Measurements from ENCODE around the gene ENDOD1. TPM values are rescaled to one million over a fixed set of nuclear protein-coding genes. Genes with fewer than 3 reads are reported as not detected.
A peak's percentile ranks its signal among the peaks of the same experiment; 100 is the strongest.

The ENDOD1 gene
- total RNA-seq, 1 experiment from 2014 or later, result 3.3 TPM

DNA sequence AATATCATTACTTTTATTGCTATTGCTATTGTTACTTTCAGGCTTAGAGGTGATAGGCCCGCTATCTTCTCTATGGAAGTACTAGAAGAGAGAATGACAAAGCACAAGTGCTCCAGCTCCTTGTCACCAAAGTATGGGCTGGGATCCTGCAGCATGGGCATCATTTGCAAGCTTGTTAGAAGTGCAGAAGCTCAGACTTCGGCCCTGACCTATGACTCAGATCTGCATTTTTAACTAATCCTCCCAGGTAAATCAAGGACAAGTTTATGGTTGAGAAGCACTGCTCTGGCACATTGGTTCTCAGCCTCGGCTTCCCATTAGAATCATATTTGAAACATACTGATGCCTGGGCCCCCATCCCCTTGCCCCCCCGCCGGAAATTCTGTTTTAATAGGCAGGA lies 8.6 kb upstream of the ENDOD1 start (continued):
- TF ChIP-seq, protein P1, sequence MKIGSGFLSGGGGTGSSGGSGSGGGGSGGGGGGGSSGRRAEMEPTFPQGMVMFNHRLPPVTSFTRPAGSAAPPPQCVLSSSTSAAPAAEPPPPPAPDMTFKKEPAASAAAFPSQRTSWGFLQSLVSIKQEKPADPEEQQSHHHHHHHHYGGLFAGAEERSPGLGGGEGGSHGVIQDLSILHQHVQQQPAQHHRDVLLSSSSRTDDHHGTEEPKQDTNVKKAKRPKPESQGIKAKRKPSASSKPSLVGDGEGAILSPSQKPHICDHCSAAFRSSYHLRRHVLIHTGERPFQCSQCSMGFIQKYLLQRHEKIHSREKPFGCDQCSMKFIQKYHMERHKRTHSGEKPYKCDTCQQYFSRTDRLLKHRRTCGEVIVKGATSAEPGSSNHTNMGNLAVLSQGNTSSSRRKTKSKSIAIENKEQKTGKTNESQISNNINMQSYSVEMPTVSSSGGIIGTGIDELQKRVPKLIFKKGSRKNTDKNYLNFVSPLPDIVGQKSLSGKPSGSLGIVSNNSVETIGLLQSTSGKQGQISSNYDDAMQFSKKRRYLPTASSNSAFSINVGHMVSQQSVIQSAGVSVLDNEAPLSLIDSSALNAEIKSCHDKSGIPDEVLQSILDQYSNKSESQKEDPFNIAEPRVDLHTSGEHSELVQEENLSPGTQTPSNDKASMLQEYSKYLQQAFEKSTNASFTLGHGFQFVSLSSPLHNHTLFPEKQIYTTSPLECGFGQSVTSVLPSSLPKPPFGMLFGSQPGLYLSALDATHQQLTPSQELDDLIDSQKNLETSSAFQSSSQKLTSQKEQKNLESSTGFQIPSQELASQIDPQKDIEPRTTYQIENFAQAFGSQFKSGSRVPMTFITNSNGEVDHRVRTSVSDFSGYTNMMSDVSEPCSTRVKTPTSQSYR (CRISPR knock-in tag; IDR thresholded peaks at IDR 0.05), result no peak
- TF ChIP-seq, protein P2, sequence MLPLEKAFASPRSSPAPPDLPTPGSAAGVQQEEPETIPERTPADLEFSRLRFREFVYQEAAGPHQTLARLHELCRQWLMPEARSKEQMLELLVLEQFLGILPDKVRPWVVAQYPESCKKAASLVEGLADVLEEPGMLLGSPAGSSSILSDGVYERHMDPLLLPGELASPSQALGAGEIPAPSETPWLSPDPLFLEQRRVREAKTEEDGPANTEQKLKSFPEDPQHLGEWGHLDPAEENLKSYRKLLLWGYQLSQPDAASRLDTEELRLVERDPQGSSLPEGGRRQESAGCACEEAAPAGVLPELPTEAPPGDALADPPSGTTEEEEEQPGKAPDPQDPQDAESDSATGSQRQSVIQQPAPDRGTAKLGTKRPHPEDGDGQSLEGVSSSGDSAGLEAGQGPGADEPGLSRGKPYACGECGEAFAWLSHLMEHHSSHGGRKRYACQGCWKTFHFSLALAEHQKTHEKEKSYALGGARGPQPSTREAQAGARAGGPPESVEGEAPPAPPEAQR (CRISPR knock-in tag; IDR thresholded peaks at IDR 0.05), result no peak
- TF ChIP-seq JUN (CRISPR knock-in tag; IDR thresholded peaks at IDR 0.05), result no peak
- TF ChIP-seq, protein P3, sequence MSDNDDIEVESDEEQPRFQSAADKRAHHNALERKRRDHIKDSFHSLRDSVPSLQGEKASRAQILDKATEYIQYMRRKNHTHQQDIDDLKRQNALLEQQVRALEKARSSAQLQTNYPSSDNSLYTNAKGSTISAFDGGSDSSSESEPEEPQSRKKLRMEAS (CRISPR knock-in tag; IDR thresholded peaks at IDR 0.05), result no peak
- no peak for TF ChIP-seq FOXJ3 (CRISPR knock-in tag; IDR thresholded peaks at IDR 0.05; ENCODE audit: borderline replicate concordance)

DNA sequence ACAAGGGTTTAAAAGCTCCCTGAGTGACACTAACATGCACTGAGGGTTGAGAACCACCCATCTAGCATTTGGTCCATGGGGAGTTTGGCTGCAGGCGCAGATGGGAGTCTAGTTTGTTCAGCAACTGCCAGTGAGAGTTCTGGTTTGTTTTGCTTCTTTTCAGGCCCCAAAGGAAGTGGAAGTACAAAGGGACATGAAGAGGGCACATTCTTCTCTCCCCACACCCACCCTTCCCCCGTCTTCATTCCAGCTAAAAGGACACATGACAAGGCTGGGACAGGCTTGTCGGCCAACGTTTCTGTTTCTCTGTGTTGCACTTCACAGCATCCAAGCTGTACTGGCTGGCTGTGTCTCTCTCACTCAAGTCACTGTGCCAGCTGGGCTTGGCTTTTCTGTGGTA lies 8.2 kb upstream of the ENDOD1 start:
- H3K9me3 Mint-ChIP-seq, result no peaks in the 10 kb centered on the region
- no peak overlapping the region for H3K27ac Mint-ChIP-seq
- DNase-seq (ENCODE audit: low spot score) (no peak), ATAC-seq (peak; percentile 55)
- peaks cover 7% of the 10 kb centered on the region for H3K4me1 Mint-ChIP-seq
- ChIA-PET POLR2A (interaction anchor here (0.9 kb wide), 1 partner anchor 14 kb away, joined by 4 read pairs; no protein-coding TSS in a partner anchor), CTCF (interaction anchor here (0.9 to 2.9 kb wide), 4 partner anchors 9 to 341 kb away, joined by 3 to 11 read pairs (median 6); partner anchors contain the start of gene ENDOD1)
- no peak overlapping the region for H3K4me3 Mint-ChIP-seq
- no peak for TF ChIP-seq TCF7 (CRISPR knock-in tag; IDR thresholded peaks at IDR 0.05; ENCODE audit: low read depth)
- TF ChIP-seq ZNF317 (CRISPR knock-in tag; IDR thresholded peaks at IDR 0.05; ENCODE audit: borderline replicate concordance, low read depth), result no peak
- no peak for TF ChIP-seq HMGA2 (CRISPR knock-in tag; IDR thresholded peaks at IDR 0.05)
- TF ChIP-seq, protein P4, sequence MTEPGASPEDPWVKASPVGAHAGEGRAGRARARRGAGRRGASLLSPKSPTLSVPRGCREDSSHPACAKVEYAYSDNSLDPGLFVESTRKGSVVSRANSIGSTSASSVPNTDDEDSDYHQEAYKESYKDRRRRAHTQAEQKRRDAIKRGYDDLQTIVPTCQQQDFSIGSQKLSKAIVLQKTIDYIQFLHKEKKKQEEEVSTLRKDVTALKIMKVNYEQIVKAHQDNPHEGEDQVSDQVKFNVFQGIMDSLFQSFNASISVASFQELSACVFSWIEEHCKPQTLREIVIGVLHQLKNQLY (CRISPR knock-in tag; IDR thresholded peaks at IDR 0.05), result no peak
- no peak for TF ChIP-seq CREM (CRISPR knock-in tag; IDR thresholded peaks at IDR 0.05)
- TF ChIP-seq, protein P5, sequence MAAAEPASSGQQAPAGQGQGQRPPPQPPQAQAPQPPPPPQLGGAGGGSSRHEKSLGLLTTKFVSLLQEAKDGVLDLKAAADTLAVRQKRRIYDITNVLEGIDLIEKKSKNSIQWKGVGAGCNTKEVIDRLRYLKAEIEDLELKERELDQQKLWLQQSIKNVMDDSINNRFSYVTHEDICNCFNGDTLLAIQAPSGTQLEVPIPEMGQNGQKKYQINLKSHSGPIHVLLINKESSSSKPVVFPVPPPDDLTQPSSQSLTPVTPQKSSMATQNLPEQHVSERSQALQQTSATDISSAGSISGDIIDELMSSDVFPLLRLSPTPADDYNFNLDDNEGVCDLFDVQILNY (CRISPR knock-in tag; IDR thresholded peaks at IDR 0.05), result no peak
- TF ChIP-seq, protein P6, sequence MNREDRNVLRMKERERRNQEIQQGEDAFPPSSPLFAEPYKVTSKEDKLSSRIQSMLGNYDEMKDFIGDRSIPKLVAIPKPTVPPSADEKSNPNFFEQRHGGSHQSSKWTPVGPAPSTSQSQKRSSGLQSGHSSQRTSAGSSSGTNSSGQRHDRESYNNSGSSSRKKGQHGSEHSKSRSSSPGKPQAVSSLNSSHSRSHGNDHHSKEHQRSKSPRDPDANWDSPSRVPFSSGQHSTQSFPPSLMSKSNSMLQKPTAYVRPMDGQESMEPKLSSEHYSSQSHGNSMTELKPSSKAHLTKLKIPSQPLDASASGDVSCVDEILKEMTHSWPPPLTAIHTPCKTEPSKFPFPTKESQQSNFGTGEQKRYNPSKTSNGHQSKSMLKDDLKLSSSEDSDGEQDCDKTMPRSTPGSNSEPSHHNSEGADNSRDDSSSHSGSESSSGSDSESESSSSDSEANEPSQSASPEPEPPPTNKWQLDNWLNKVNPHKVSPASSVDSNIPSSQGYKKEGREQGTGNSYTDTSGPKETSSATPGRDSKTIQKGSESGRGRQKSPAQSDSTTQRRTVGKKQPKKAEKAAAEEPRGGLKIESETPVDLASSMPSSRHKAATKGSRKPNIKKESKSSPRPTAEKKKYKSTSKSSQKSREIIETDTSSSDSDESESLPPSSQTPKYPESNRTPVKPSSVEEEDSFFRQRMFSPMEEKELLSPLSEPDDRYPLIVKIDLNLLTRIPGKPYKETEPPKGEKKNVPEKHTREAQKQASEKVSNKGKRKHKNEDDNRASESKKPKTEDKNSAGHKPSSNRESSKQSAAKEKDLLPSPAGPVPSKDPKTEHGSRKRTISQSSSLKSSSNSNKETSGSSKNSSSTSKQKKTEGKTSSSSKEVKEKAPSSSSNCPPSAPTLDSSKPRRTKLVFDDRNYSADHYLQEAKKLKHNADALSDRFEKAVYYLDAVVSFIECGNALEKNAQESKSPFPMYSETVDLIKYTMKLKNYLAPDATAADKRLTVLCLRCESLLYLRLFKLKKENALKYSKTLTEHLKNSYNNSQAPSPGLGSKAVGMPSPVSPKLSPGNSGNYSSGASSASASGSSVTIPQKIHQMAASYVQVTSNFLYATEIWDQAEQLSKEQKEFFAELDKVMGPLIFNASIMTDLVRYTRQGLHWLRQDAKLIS (CRISPR knock-in tag; IDR thresholded peaks at IDR 0.05; ENCODE audit: borderline replicate concordance), result no peak
- TF ChIP-seq, protein P7, sequence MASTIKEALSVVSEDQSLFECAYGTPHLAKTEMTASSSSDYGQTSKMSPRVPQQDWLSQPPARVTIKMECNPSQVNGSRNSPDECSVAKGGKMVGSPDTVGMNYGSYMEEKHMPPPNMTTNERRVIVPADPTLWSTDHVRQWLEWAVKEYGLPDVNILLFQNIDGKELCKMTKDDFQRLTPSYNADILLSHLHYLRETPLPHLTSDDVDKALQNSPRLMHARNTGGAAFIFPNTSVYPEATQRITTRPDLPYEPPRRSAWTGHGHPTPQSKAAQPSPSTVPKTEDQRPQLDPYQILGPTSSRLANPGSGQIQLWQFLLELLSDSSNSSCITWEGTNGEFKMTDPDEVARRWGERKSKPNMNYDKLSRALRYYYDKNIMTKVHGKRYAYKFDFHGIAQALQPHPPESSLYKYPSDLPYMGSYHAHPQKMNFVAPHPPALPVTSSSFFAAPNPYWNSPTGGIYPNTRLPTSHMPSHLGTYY (CRISPR knock-in tag; IDR thresholded peaks at IDR 0.05), result no peak
- no peak for TF ChIP-seq ZNF423 (CRISPR knock-in tag; IDR thresholded peaks at IDR 0.05)
- TF ChIP-seq, protein P8, sequence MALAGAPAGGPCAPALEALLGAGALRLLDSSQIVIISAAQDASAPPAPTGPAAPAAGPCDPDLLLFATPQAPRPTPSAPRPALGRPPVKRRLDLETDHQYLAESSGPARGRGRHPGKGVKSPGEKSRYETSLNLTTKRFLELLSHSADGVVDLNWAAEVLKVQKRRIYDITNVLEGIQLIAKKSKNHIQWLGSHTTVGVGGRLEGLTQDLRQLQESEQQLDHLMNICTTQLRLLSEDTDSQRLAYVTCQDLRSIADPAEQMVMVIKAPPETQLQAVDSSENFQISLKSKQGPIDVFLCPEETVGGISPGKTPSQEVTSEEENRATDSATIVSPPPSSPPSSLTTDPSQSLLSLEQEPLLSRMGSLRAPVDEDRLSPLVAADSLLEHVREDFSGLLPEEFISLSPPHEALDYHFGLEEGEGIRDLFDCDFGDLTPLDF (CRISPR knock-in tag; IDR thresholded peaks at IDR 0.05), result no peak
- no peak for TF ChIP-seq ZNF232 (CRISPR knock-in tag; IDR thresholded peaks at IDR 0.05)
- TF ChIP-seq JAZF1 (CRISPR knock-in tag; IDR thresholded peaks at IDR 0.05), result no peak
- TF ChIP-seq CREB1 (CRISPR knock-in tag; IDR thresholded peaks at IDR 0.05), result no peak
- TF ChIP-seq GABPB1 (CRISPR knock-in tag; IDR thresholded peaks at IDR 0.05), result no peak
- no peak for TF ChIP-seq CBFB (CRISPR knock-in tag; IDR thresholded peaks at IDR 0.05; ENCODE audit: low read depth)
- TF ChIP-seq, protein P9, sequence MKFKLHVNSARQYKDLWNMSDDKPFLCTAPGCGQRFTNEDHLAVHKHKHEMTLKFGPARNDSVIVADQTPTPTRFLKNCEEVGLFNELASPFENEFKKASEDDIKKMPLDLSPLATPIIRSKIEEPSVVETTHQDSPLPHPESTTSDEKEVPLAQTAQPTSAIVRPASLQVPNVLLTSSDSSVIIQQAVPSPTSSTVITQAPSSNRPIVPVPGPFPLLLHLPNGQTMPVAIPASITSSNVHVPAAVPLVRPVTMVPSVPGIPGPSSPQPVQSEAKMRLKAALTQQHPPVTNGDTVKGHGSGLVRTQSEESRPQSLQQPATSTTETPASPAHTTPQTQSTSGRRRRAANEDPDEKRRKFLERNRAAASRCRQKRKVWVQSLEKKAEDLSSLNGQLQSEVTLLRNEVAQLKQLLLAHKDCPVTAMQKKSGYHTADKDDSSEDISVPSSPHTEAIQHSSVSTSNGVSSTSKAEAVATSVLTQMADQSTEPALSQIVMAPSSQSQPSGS (CRISPR knock-in tag; IDR thresholded peaks at IDR 0.05; ENCODE audit: borderline replicate concordance, low read depth), result no peak
- no peak for TF ChIP-seq ZNF671 (CRISPR knock-in tag; IDR thresholded peaks at IDR 0.05)
- TF ChIP-seq ZNF138 (CRISPR knock-in tag; conservative IDR thresholded peaks at IDR 0.05), result no peak
- H3K27me3 Mint-ChIP-seq (ENCODE audit: low read depth), result peaks cover 15% of the 10 kb centered on the region
- H3K36me3 Mint-ChIP-seq, result no peaks in the 10 kb centered on the region

Data from WTC11 (cell line).